Peyer's patch (tissue), 4 donors: ENCODE results near the gene SOX5. TPM values are rescaled to one million over a fixed set of nuclear protein-coding genes. Genes with fewer than 3 reads are reported as not detected.

ENCODE experiments used
- DNase-seq, 3 donors: peaks; one replicate each; pipeline ENCODE4 v3.0.0-alpha.2; 2017 to 2019
- H3K27ac ChIP-seq, 4 donors: fragments of 200-600 bp; sonication (generic); one replicate each; pipeline ENCODE4 v1.5.1; 2016 to 2019
- H3K27me3 ChIP-seq, 2 donors: fragments of 200-600 bp; sonication (generic); one replicate each; pipeline ENCODE4 v1.5.1; 2019
- H3K36me3 ChIP-seq, 3 donors: fragments of 200-600 bp; sonication (generic); one replicate each; pipeline ENCODE4 v1.5.1; 2016 to 2019
- H3K4me1 ChIP-seq, 4 donors: fragments of 200-600 bp; sonication (generic); one replicate each; pipeline ENCODE4 v1.5.1; 2016 to 2019
- H3K4me3 ChIP-seq, 4 donors: fragments of 200-600 bp; sonication (generic); 1 replicate in 3 of 4; 2 replicates in 1 of 4; pipeline ENCODE4 v1.5.1; 2016 to 2019; ENCODE audit warnings: mild to moderate bottlenecking in 1 of 4
- H3K9me3 ChIP-seq, 4 donors: fragments of 200-600 bp; sonication (generic); one replicate each; pipeline ENCODE4 v1.5.1; 2016 to 2019; ENCODE audit warnings: mild to moderate bottlenecking in 1 of 4
- CTCF ChIP-seq, 6 experiments: fragments of 450-650 bp in 4 of 6; fragments of 200-600 bp in 2 of 6; sonication (generic) in 1 of 6; IDR thresholded peaks; one replicate each; pipeline ENCODE4 v1.5.1; 2017 to 2019; ENCODE audit warnings: antibody characterized with exemption in 6 of 6, mild to moderate bottlenecking in 3 of 6, moderate library complexity in 1 of 6
- POLR2A ChIP-seq, 2 donors: fragments of 450-650 bp; IDR thresholded peaks; one replicate each; pipeline ENCODE4 v1.5.1; 2017; ENCODE audit warnings: antibody characterized with exemption in 2 of 2, mild to moderate bottlenecking in 2 of 2, moderate library complexity in 2 of 2
- total RNA-seq, 4 donors: library from RNA; depleted of rRNA; stranded (reverse); fragments of >200 nt; gene quantifications; one replicate each; pipeline ENCODE4 v1.1.0, GENCODE V29; 2016

Gene SOX5
- total RNA-seq, 4 donors from 2014 or later, result 3.8 to 27.2 (median 11.6) TPM

GRCh38 chr12:23954332-23954731 is 4.9 kb upstream of the SOX5 start:
- Histone ChIP-seq H3K27me3 (no peaks in the 10 kb centered on the region), H3K9me3 (no peaks in the 10 kb centered on the region), H3K4me3 (no peak overlapping the region), H3K36me3 (no peaks in the 10 kb centered on the region), H3K4me1 (peaks cover 0 to 7% (median 0%) of the 10 kb centered on the region in 4 donors), H3K27ac (no peak overlapping the region)
- DNase-seq, result no peak
- TF ChIP-seq POLR2A (IDR thresholded peaks at IDR 0.05), result no peak
- no peak for TF ChIP-seq CTCF (IDR thresholded peaks at IDR 0.05)

GRCh38 chr12:23952071-23952470 is 2.6 kb upstream of the SOX5 start:
- no peaks in the 10 kb centered on the region for H3K27me3 ChIP-seq
- no peaks in the 10 kb centered on the region for H3K9me3 ChIP-seq
- H3K27ac ChIP-seq, result no peak overlapping the region
- peaks cover 0 to 7% (median 0%) of the 10 kb centered on the region in 4 donors for H3K4me1 ChIP-seq
- TF ChIP-seq POLR2A (IDR thresholded peaks at IDR 0.05) (no peak), CTCF (IDR thresholded peaks at IDR 0.05) (no peak)
- no peaks in the 10 kb centered on the region for H3K36me3 ChIP-seq
- no peak for DNase-seq
- no peak overlapping the region for H3K4me3 ChIP-seq

- H3K4me1 ChIP-seq, result peaks cover 0 to 7% (median 0%) of the 10 kb centered on the region in 4 donors
- no peak for TF ChIP-seq POLR2A (IDR thresholded peaks at IDR 0.05)
- no peak for TF ChIP-seq CTCF (IDR thresholded peaks at IDR 0.05)
- H3K4me3 ChIP-seq, result peak overlapping the region in 3 of 4 donors; percentile 3 to 52 (median 49)
- DNase-seq, result peak in 1 of 3 donors; percentile 48
- no peaks in the 10 kb centered on the region for H3K9me3 ChIP-seq
- H3K36me3 ChIP-seq, result no peaks in the 10 kb centered on the region
- H3K27me3 ChIP-seq, result no peaks in the 10 kb centered on the region
- H3K27ac ChIP-seq, result no peak overlapping the region
These were observed 1.4 kb upstream of the SOX5 start for GRCh38 chr12:23950775-23951451.

- TF ChIP-seq CTCF (IDR thresholded peaks at IDR 0.05) (no peak), POLR2A (IDR thresholded peaks at IDR 0.05) (no peak)
- H3K9me3 ChIP-seq, result no peaks in the 10 kb centered on the region
- H3K27me3 ChIP-seq, result no peaks in the 10 kb centered on the region
- no peak for DNase-seq
- H3K36me3 ChIP-seq, result no peaks in the 10 kb centered on the region
- no peak overlapping the region for H3K27ac ChIP-seq
- H3K4me3 ChIP-seq, result peak overlapping the region in 3 of 4 donors; percentile 3 to 52 (median 49)
- H3K4me1 ChIP-seq, result peaks cover 0 to 7% (median 0%) of the 10 kb centered on the region in 4 donors
These were observed 822 bp upstream of the SOX5 start for GRCh38 chr12:23950210-23950774.

GRCh38 chr12:23948291-23948690 is 1.2 kb downstream of the SOX5 start:
- H3K4me1 ChIP-seq, result peaks cover 0 to 7% (median 0%) of the 10 kb centered on the region in 4 donors
- H3K4me3 ChIP-seq, result no peak overlapping the region
- no peak overlapping the region for H3K27ac ChIP-seq
- no peak for DNase-seq
- no peaks in the 10 kb centered on the region for H3K9me3 ChIP-seq
- no peak for TF ChIP-seq CTCF (IDR thresholded peaks at IDR 0.05)
- TF ChIP-seq POLR2A (IDR thresholded peaks at IDR 0.05), result no peak
- H3K36me3 ChIP-seq, result no peaks in the 10 kb centered on the region
- H3K27me3 ChIP-seq, result no peaks in the 10 kb centered on the region
